GM19025 (cell line): Measurements from ENCODE around the gene BICD2.
A peak's percentile ranks its signal among the peaks of the same experiment; 100 is the strongest.

Experiments
- ATAC-seq: cut with Tn5 transposase; IDR thresholded peaks from one replicate; pipeline ENCODE4 v1.9.1; 2021; ENCODE audit warnings: mild to moderate bottlenecking, low read depth, moderate library complexity; ENCODE audit not compliant: unreplicated experiment

The BICD2 gene

GRCh38 chr9:92680166-92681119 is 84.2 kb downstream of the BICD2 start:
- no peak for ATAC-seq

- ATAC-seq, result no peak
Observed at GRCh38 chr9:92679413-92680165, 85.0 kb downstream of the BICD2 start.

- no peak for ATAC-seq
Observed at GRCh38 chr9:92671323-92671722, 93.3 kb downstream of the BICD2 start.

GRCh38 chr9:92669890-92670708 is 94.5 kb downstream of the BICD2 start, which contains the start of gene IPPK:
Gene IPPK (minus strand): TSS chr9:92670131. CDS start chr9:92669988, 143 bp downstream.
- ATAC-seq, result peak; percentile 96

GRCh38 chr9:92669527-92669889 is 95.1 kb downstream of the BICD2 start:
- ATAC-seq, result no peak

- no peak for ATAC-seq
Observed at GRCh38 chr9:92668746-92669526, 95.7 kb downstream of the BICD2 start.

GRCh38 chr9:92666912-92667532 is 97.6 kb downstream of the BICD2 start:
- ATAC-seq, result no peak

GRCh38 chr9:92666236-92666635 is 98.4 kb downstream of the BICD2 start:
- ATAC-seq, result no peak

GRCh38 chr9:92665836-92666235 is 98.8 kb downstream of the BICD2 start:
- ATAC-seq, result no peak

- peak; percentile 54 for ATAC-seq
Observed at GRCh38 chr9:92664394-92665152, 100.1 kb downstream of the BICD2 start.

GRCh38 chr9:92663951-92664350 is 100.7 kb downstream of the BICD2 start:
- no peak for ATAC-seq

GRCh38 chr9:92663126-92663525 is 101.5 kb downstream of the BICD2 start:
- no peak for ATAC-seq

- ATAC-seq, result no peak
Observed at GRCh38 chr9:92661743-92662142, 102.9 kb downstream of the BICD2 start.
